Parathyroid adenoma (tissue), 2 donors: ENCODE measurements around the gene OLFML1.
A peak's percentile ranks its signal among the peaks of the same experiment; 100 is the strongest.

Source experiments
- H2AFZ ChIP-seq: fragments of 300-600 bp; sonication (generic); one replicate; pipeline ENCODE4 v1.7.0; 2017; ENCODE audit warnings: antibody characterized with exemption, mild to moderate bottlenecking
- H3K27ac ChIP-seq: fragments of 300-600 bp; sonication (generic); one replicate; pipeline ENCODE4 v1.7.0; 2017
- H3K27me3 ChIP-seq: fragments of 300-600 bp; sonication (generic); one replicate; pipeline ENCODE4 v1.7.0; 2017; ENCODE audit warnings: low read length; ENCODE audit not compliant: control insufficient read depth, insufficient read depth
- H3K36me3 ChIP-seq: fragments of 300-600 bp; sonication (generic); one replicate; pipeline ENCODE4 v1.7.0; 2017; ENCODE audit warnings: low read length; ENCODE audit not compliant: control insufficient read depth, insufficient read depth
- H3K4me1 ChIP-seq: fragments of 300-600 bp; sonication (generic); one replicate; pipeline ENCODE4 v1.7.0; 2017; ENCODE audit warnings: control low read depth
- H3K4me2 ChIP-seq: fragments of 300-600 bp; sonication (generic); one replicate; pipeline ENCODE4 v1.7.0; 2017; ENCODE audit warnings: low read length
- H3K4me3 ChIP-seq: fragments of 300-600 bp; sonication (generic); one replicate; pipeline ENCODE4 v1.7.0; 2017; ENCODE audit warnings: low read depth, low read length
- H3K79me2 ChIP-seq: fragments of 300-600 bp; sonication (generic); one replicate; pipeline ENCODE4 v1.7.0; 2017; ENCODE audit warnings: control low read depth
- H3K9ac ChIP-seq: fragments of 300-600 bp; sonication (generic); one replicate; pipeline ENCODE4 v1.7.0; 2017; ENCODE audit warnings: mild to moderate bottlenecking
- H3K9me3 ChIP-seq: fragments of 300-600 bp; sonication (generic); one replicate; pipeline ENCODE4 v1.7.0; 2017; ENCODE audit warnings: low read length; ENCODE audit not compliant: control insufficient read depth
- TF ChIP-seq, protein P1 (sequence below): fragments of 300-600 bp; sonication (generic); IDR thresholded peaks from one replicate; pipeline ENCODE4 v1.7.0; 2017; ENCODE audit warnings: antibody characterized with exemption, mild to moderate bottlenecking
- donor health status: primary hyperparathyroidism.

Gene OLFML1

DNA sequence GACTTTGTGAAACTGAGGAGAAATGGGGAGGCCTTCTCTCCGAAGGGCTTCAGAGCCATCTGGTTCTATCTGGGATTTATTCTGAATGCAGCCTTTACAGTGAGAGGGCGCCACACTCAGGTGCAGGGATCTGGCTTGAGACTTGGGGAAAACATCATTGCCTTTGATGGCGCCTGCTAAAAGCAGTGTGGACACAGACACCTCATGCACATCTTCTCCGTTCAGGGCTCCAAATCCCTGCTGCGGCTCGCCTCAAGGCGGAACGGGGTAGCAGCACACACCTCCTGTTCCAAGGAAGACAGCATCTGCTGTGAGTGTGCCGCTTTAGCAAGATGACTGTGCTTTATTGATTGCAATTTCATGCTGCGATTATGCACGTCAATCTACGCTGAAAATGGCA, 37.1 kb upstream of the OLFML1 start:
- Histone ChIP-seq H3K9ac (no peak overlapping the region), H3K4me3 (no peak overlapping the region), H2AFZ (no peak overlapping the region), H3K9me3 (no peaks in the 10 kb centered on the region), H3K27ac (no peak overlapping the region), H3K27me3 (no peaks in the 10 kb centered on the region), H3K36me3 (no peaks in the 10 kb centered on the region), H3K4me2 (no peak overlapping the region), H3K4me1 (no peaks in the 10 kb centered on the region), H3K79me2 (no peaks in the 10 kb centered on the region)
- TF ChIP-seq, protein P1, sequence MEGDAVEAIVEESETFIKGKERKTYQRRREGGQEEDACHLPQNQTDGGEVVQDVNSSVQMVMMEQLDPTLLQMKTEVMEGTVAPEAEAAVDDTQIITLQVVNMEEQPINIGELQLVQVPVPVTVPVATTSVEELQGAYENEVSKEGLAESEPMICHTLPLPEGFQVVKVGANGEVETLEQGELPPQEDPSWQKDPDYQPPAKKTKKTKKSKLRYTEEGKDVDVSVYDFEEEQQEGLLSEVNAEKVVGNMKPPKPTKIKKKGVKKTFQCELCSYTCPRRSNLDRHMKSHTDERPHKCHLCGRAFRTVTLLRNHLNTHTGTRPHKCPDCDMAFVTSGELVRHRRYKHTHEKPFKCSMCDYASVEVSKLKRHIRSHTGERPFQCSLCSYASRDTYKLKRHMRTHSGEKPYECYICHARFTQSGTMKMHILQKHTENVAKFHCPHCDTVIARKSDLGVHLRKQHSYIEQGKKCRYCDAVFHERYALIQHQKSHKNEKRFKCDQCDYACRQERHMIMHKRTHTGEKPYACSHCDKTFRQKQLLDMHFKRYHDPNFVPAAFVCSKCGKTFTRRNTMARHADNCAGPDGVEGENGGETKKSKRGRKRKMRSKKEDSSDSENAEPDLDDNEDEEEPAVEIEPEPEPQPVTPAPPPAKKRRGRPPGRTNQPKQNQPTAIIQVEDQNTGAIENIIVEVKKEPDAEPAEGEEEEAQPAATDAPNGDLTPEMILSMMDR, result no peak

DNA sequence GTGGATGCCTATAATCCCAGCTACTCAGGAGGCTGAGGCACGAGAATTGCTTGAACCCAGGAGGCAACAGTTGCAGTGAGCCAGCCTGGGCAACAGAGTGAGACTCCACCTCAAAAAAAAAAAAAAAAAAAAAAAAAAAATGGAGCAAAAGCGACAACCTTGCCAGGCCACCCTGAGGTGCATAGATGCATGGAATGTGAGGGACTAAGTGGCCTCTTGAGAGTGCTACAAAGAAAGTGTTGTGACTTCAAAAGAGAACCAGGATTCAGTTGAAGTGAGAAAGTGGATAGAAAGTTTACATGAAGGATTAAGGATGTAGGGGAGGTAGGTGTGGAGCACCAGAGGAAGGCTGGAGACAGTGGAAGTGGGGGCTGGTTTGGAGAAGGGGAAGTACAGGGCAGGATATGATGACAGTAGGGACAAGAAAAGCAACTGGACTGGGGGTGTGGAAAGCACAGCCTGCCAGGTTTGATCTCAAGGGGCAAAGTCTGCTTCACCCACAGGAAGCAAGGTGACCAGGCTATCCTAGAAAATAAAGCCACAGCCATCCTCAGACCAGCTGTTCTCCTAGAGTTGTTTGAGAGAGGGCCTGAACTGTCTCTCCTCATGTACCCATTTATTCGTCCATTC, 36.0 kb upstream of the OLFML1 start:
- Histone ChIP-seq H3K36me3 (no peaks in the 10 kb centered on the region), H3K4me1 (no peaks in the 10 kb centered on the region), H3K9me3 (no peaks in the 10 kb centered on the region), H2AFZ (peak overlapping the region; percentile 38), H3K27me3 (no peaks in the 10 kb centered on the region), H3K4me2 (no peak overlapping the region), H3K9ac (no peak overlapping the region), H3K79me2 (no peaks in the 10 kb centered on the region), H3K27ac (no peak overlapping the region), H3K4me3 (no peak overlapping the region)
- TF ChIP-seq, protein P1, result no peak

DNA sequence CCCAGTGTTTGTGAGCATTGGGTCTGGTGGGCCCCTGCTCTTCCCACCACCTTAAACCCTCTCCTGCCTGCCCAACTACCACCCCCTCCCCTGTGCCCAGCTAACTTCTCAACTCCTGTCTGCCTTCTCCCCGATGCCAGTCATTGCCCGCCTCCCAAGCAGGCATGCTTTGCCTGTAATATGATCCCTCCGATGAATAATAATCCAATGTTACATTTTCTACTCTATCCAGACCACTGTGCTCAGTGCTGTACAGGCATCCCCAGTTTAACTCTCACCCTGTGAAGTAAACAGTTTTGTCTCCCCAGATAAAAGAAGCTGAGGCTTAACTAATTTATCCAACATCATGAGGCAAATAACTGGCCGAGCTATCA, 35.5 kb upstream of the OLFML1 start:
- no peak overlapping the region for H3K27ac ChIP-seq
- H3K9ac ChIP-seq, result no peak overlapping the region
- no peaks in the 10 kb centered on the region for H3K79me2 ChIP-seq
- TF ChIP-seq, protein P1, result no peak
- no peaks in the 10 kb centered on the region for H3K36me3 ChIP-seq
- no peaks in the 10 kb centered on the region for H3K4me1 ChIP-seq
- peak overlapping the region; percentile 38 for H2AFZ ChIP-seq
- H3K4me2 ChIP-seq, result no peak overlapping the region
- H3K4me3 ChIP-seq, result no peak overlapping the region
- H3K27me3 ChIP-seq, result no peaks in the 10 kb centered on the region
- no peaks in the 10 kb centered on the region for H3K9me3 ChIP-seq

DNA sequence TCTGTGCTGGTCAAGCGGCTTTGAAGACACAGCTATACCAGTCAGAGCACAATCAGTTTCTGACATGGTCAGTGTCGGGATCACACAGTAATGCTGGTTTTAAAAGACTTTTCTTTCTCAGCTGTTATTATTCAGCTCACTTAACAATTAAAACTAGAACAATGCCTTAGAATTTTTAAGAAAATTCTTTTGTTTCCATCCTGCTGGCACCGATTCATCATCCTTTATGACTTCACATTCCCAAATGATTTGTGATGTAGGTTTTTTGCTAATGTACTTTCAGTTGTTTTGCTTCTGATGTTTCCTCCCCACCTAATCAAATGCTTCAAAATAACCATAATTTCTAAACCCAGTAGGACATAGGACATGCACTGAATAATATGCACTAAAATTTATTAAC, 34.5 kb upstream of the OLFML1 start:
- no peak overlapping the region for H3K9ac ChIP-seq
- no peaks in the 10 kb centered on the region for H3K79me2 ChIP-seq
- no peaks in the 10 kb centered on the region for H3K9me3 ChIP-seq
- H3K4me3 ChIP-seq, result no peak overlapping the region
- no peak overlapping the region for H2AFZ ChIP-seq
- H3K4me2 ChIP-seq, result no peak overlapping the region
- H3K4me1 ChIP-seq, result no peaks in the 10 kb centered on the region
- no peaks in the 10 kb centered on the region for H3K36me3 ChIP-seq
- no peaks in the 10 kb centered on the region for H3K27me3 ChIP-seq
- TF ChIP-seq, protein P1, result no peak
- no peak overlapping the region for H3K27ac ChIP-seq

DNA sequence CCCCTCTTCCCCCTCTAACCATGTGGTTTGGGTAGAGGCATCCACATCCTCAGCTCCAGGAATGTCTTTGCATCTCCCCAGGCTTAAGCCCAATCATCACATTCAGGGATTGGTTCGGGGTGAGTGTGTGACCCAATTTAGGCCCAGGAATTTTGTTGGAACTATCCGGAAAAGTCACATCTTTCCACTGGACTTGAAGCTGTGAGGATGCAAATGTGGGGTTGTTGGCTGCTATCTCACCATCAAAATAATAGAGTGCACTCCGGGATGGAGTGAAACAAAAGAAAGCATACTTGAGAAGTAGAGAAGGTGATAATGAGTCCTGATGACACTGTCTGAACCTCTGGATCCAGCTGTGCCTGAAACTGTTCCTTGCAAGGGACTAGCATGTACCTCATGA, 33.8 kb upstream of the OLFML1 start:
- Histone ChIP-seq H2AFZ (no peak overlapping the region), H3K9me3 (no peaks in the 10 kb centered on the region), H3K4me2 (no peak overlapping the region), H3K27me3 (no peaks in the 10 kb centered on the region), H3K4me3 (no peak overlapping the region), H3K79me2 (no peaks in the 10 kb centered on the region), H3K36me3 (no peaks in the 10 kb centered on the region), H3K9ac (no peak overlapping the region), H3K27ac (no peak overlapping the region), H3K4me1 (no peaks in the 10 kb centered on the region)
- TF ChIP-seq, protein P1, result no peak
